Trophoblast cell (in vitro differentiated cells and primary cell): ENCODE results near the gene XPR1.

Experiments used
- DNase-seq, 2 donors: peaks; one replicate each; pipeline ENCODE4 v3.0.0-alpha.2; 2016
- H2AFZ ChIP-seq: 2 replicates; pipeline ENCODE4 v1.6.1; 2013; ENCODE audit warnings: low read length, moderate library complexity, mild to moderate bottlenecking; ENCODE audit not compliant: insufficient read depth, poor library complexity
- H2AK5ac ChIP-seq: 2 replicates; pipeline ENCODE4 v1.6.1; 2013; ENCODE audit warnings: mild to moderate bottlenecking, low read length
- H2BK120ac ChIP-seq: 2 replicates; pipeline ENCODE4 v1.6.1; 2013; ENCODE audit warnings: low read length, mild to moderate bottlenecking, moderate library complexity; ENCODE audit not compliant: insufficient read depth, poor library complexity
- H2BK12ac ChIP-seq: 2 replicates; pipeline ENCODE4 v1.6.1; 2013; ENCODE audit warnings: mild to moderate bottlenecking, low read length, moderate library complexity
- H2BK5ac ChIP-seq: 2 replicates; pipeline ENCODE4 v1.6.1; 2013; ENCODE audit warnings: low read length, low read depth, moderate library complexity, mild to moderate bottlenecking; ENCODE audit not compliant: poor library complexity
- H3K14ac ChIP-seq: 2 replicates; pipeline ENCODE4 v1.6.1; 2013; ENCODE audit warnings: mild to moderate bottlenecking, low read length
- H3K18ac ChIP-seq: 2 replicates; pipeline ENCODE4 v1.6.1; 2013; ENCODE audit warnings: mild to moderate bottlenecking, low read length
- H3K23ac ChIP-seq: 2 replicates; pipeline ENCODE4 v1.6.1; 2013; ENCODE audit warnings: low read length
- H3K27ac ChIP-seq: 2 replicates; pipeline ENCODE4 v1.5.1; 2013; ENCODE audit warnings: low read depth, mild to moderate bottlenecking, inconsistent platforms, low read length, moderate library complexity
- H3K27me3 ChIP-seq: 2 replicates; pipeline ENCODE4 v1.6.1; 2013; ENCODE audit warnings: inconsistent platforms, mild to moderate bottlenecking, low read length, moderate library complexity; ENCODE audit not compliant: insufficient read depth
- H3K36me3 ChIP-seq, 2 experiments: 1 replicate in 1 of 2; 2 replicates in 1 of 2; pipeline ENCODE4 v1.6.1; 2013; ENCODE audit warnings: low read length in 2 of 2, mild to moderate bottlenecking in 2 of 2, moderate library complexity in 1 of 2; ENCODE audit not compliant: insufficient read depth in 2 of 2, control insufficient read depth in 1 of 2
- H3K4ac ChIP-seq: 2 replicates; pipeline ENCODE4 v1.6.1; 2013; ENCODE audit warnings: low read depth, mild to moderate bottlenecking, low read length, moderate library complexity
- H3K4me1 ChIP-seq, 2 experiments: 1 replicate in 1 of 2; 2 replicates in 1 of 2; pipeline ENCODE4 v1.6.1; 2013; ENCODE audit warnings: low read length in 2 of 2, mild to moderate bottlenecking in 2 of 2, moderate library complexity in 1 of 2; ENCODE audit not compliant: insufficient read depth in 2 of 2, control insufficient read depth in 1 of 2
- H3K4me2 ChIP-seq: 2 replicates; pipeline ENCODE4 v1.6.1; 2013; ENCODE audit warnings: inconsistent platforms, mild to moderate bottlenecking, low read length, moderate library complexity
- H3K4me3 ChIP-seq: 2 replicates; pipeline ENCODE4 v1.5.1; 2013; ENCODE audit warnings: mild to moderate bottlenecking, low read depth, low read length, inconsistent platforms
- H3K79me1 ChIP-seq: one replicate; pipeline ENCODE4 v1.6.1; 2013; ENCODE audit warnings: low read length
- H3K79me2 ChIP-seq: 2 replicates; pipeline ENCODE4 v1.6.1; 2013; ENCODE audit warnings: low read length, mild to moderate bottlenecking; ENCODE audit not compliant: control insufficient read depth, insufficient read depth, poor library complexity
- H3K9ac ChIP-seq: 2 replicates; pipeline ENCODE4 v1.6.1; 2013; ENCODE audit warnings: mild to moderate bottlenecking, low read length
- H3K9me3 ChIP-seq: 2 replicates; pipeline ENCODE4 v1.6.1; 2013; ENCODE audit warnings: low read depth, mild to moderate bottlenecking, control low read depth, inconsistent platforms, low read length; ENCODE audit not compliant: insufficient read depth
- H4K12ac ChIP-seq: 2 replicates; pipeline ENCODE4 v1.6.1; 2013; ENCODE audit warnings: low read depth, mild to moderate bottlenecking, low read length, moderate library complexity
- H4K8ac ChIP-seq: 2 replicates; pipeline ENCODE4 v1.6.1; 2013; ENCODE audit warnings: low read depth, mild to moderate bottlenecking, low read length, moderate library complexity
- H4K91ac ChIP-seq: one replicate; pipeline ENCODE4 v1.6.1; 2013; ENCODE audit warnings: low read depth, mild to moderate bottlenecking, low read length, moderate library complexity
- WGBS: extraction: QIAGEN DNeasy Blood & Tissue Kit; methylation state at CpG from one replicate; pipeline ENCODE4 v1.1.7; 2013; ENCODE audit warnings: missing lambda C conversion rate; ENCODE audit not compliant: insufficient read length, insufficient coverage; ENCODE audit errors: extremely low coverage; 5-methylcytosine and 5-hydroxymethylcytosine counted together

Gene XPR1

DNA sequence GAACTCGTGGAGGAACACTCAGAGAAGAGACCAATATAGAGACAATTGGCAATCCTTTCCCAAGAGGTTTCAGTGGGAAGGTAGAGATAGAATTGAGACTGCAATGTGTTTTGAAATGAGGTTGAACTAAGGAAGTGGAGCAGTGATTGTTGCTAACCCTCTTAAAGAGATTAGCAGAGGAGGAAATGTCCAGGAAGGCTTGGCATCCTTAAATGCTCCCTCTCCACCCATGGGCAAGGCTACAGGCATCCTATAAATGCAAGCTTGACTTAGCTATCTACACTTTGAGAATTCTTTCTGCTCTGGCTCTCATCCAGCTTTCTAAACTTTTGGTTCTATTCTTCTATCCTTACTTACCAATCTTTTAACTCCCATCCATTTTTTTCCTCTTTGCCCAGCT, 30.3 kb upstream of the XPR1 start:
- no peaks in the 10 kb centered on the region for H3K4me1 ChIP-seq
- no peaks in the 10 kb centered on the region for H3K79me2 ChIP-seq
- no peak overlapping the region for H2AK5ac ChIP-seq
- no peak overlapping the region for H2BK5ac ChIP-seq
- no peak overlapping the region for H3K4me3 ChIP-seq
- H3K18ac ChIP-seq, result no peak overlapping the region
- no peaks in the 10 kb centered on the region for H3K9me3 ChIP-seq
- no peak overlapping the region for H3K23ac ChIP-seq
- H3K4me2 ChIP-seq, result no peak overlapping the region
- no peak overlapping the region for H3K4ac ChIP-seq
- no peak for DNase-seq
- H3K14ac ChIP-seq, result no peak overlapping the region
- WGBS, result no CpG with 5 or more reads among the region's 1 CpG
- no peaks in the 10 kb centered on the region for H3K27me3 ChIP-seq
- no peak overlapping the region for H2BK120ac ChIP-seq
- H4K8ac ChIP-seq, result no peak overlapping the region
- H2AFZ ChIP-seq, result no peak overlapping the region
- no peak overlapping the region for H4K91ac ChIP-seq
- H3K36me3 ChIP-seq, result no peaks in the 10 kb centered on the region
- no peak overlapping the region for H3K9ac ChIP-seq
- H3K27ac ChIP-seq, result no peak overlapping the region
- H4K12ac ChIP-seq, result no peak overlapping the region
- no peaks in the 10 kb centered on the region for H3K79me1 ChIP-seq
- no peak overlapping the region for H2BK12ac ChIP-seq

GRCh38 chr1:180603223-180603849, 28.5 kb upstream of the XPR1 start:
- Histone ChIP-seq H3K36me3 (no peaks in the 10 kb centered on the region), H4K8ac (no peak overlapping the region), H3K4me3 (no peak overlapping the region), H2AK5ac (no peak overlapping the region), H3K9me3 (no peaks in the 10 kb centered on the region), H3K23ac (no peak overlapping the region), H3K79me2 (no peaks in the 10 kb centered on the region), H2BK5ac (no peak overlapping the region), H3K79me1 (no peaks in the 10 kb centered on the region), H3K4me1 (no peaks in the 10 kb centered on the region), H3K27ac (no peak overlapping the region), H4K91ac (no peak overlapping the region), H3K14ac (no peak overlapping the region), H3K18ac (no peak overlapping the region), H2BK12ac (no peak overlapping the region), H3K4me2 (no peak overlapping the region), H2BK120ac (no peak overlapping the region), H4K12ac (no peak overlapping the region), H3K27me3 (no peaks in the 10 kb centered on the region), H3K9ac (no peak overlapping the region), H3K4ac (no peak overlapping the region), H2AFZ (no peak overlapping the region)
- WGBS, result no CpG with 5 or more reads among the region's 6 CpGs
- DNase-seq, result no peak

- Histone ChIP-seq H3K4me2 (no peak overlapping the region), H4K8ac (no peak overlapping the region), H3K9ac (no peak overlapping the region), H2BK5ac (no peak overlapping the region), H2AFZ (no peak overlapping the region), H4K91ac (no peak overlapping the region), H3K36me3 (no peaks in the 10 kb centered on the region), H3K9me3 (no peaks in the 10 kb centered on the region), H2AK5ac (no peak overlapping the region), H3K27me3 (no peaks in the 10 kb centered on the region), H3K14ac (no peak overlapping the region), H3K27ac (no peak overlapping the region), H3K4ac (no peak overlapping the region), H3K4me3 (no peak overlapping the region), H4K12ac (no peak overlapping the region), H3K79me2 (no peaks in the 10 kb centered on the region), H3K4me1 (no peaks in the 10 kb centered on the region), H2BK12ac (no peak overlapping the region), H2BK120ac (no peak overlapping the region), H3K79me1 (no peaks in the 10 kb centered on the region), H3K18ac (no peak overlapping the region), H3K23ac (no peak overlapping the region)
- WGBS, result no CpG with 5 or more reads among the region's 2 CpGs
- DNase-seq, result no peak
Measured at GRCh38 chr1:180603850-180604226, 28.0 kb upstream of the XPR1 start.

DNA sequence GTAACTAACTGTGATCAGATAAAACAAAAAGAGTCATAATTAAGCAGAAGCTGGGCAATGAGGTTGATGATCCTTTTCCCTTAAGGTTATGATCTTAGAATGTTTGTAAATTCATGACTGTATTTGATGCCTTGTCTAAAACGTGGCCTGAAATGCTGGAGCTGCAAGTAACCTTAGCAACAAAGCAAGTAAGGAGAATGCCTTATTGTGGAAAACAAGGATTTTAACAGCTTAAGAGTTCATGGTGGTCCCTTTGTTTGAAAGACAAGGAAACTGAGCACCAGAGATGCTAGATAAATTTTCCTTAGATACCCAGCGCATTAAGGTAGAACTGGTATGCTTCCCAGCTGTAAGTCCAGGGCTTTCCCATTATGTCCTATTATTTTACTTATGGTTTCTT, 25.7 kb upstream of the XPR1 start:
- Histone ChIP-seq H2AK5ac (no peak overlapping the region), H3K14ac (no peak overlapping the region), H3K27ac (no peak overlapping the region), H3K4me1 (peaks cover 0 to 7% of the 10 kb centered on the region in 2 experiments), H3K9ac (no peak overlapping the region), H3K4me3 (no peak overlapping the region), H4K8ac (no peak overlapping the region), H2BK5ac (no peak overlapping the region), H2AFZ (no peak overlapping the region), H3K4me2 (no peak overlapping the region), H3K9me3 (no peaks in the 10 kb centered on the region), H3K23ac (no peak overlapping the region), H4K12ac (no peak overlapping the region), H3K79me1 (no peaks in the 10 kb centered on the region), H3K79me2 (no peaks in the 10 kb centered on the region), H3K27me3 (no peaks in the 10 kb centered on the region), H3K4ac (no peak overlapping the region), H3K36me3 (no peaks in the 10 kb centered on the region), H2BK12ac (no peak overlapping the region), H4K91ac (no peak overlapping the region), H3K18ac (no peak overlapping the region), H2BK120ac (no peak overlapping the region)
- DNase-seq, result no peak
- no CpG with 5 or more reads among the region's 2 CpGs for WGBS
